SIG-M5 treated with dmso at 0.1 percent for 504 hours (cell line): Measurements from ENCODE around the gene XXYLT1.
"Not testable (repeated sequence)": the region's sequence is repeated elsewhere in the genome, so short reads cannot be mapped to it uniquely, and the experiment has no call there.

Source experiments
- DNase-seq: peaks from one replicate; lab custom pipeline; 2025; ENCODE audit not compliant: unreplicated experiment; lab: John Stamatoyannopoulos, UW

Gene XXYLT1

GRCh38 chr3:195228886-195229285, 42.1 kb downstream of the XXYLT1 start:
- not testable (repeated sequence) for DNase-seq

- no peak for DNase-seq
Measured at GRCh38 chr3:195227871-195228270, 43.1 kb downstream of the XXYLT1 start.

GRCh38 chr3:195226900-195227447, 44.0 kb downstream of the XXYLT1 start:
- DNase-seq, result peak; percentile 13

GRCh38 chr3:195226445-195226844, 44.5 kb downstream of the XXYLT1 start:
- DNase-seq, result no peak

- DNase-seq, result no peak
Measured at GRCh38 chr3:195224980-195225580, 45.9 kb downstream of the XXYLT1 start.

GRCh38 chr3:195224156-195224979, 46.6 kb downstream of the XXYLT1 start:
- no peak for DNase-seq

- DNase-seq, result no peak
Measured at GRCh38 chr3:195221876-195222617, 48.9 kb downstream of the XXYLT1 start.

GRCh38 chr3:195221015-195221853, 49.7 kb downstream of the XXYLT1 start:
- DNase-seq, result peak; percentile 29

GRCh38 chr3:195219351-195220230, 51.4 kb downstream of the XXYLT1 start:
- no peak for DNase-seq

GRCh38 chr3:195218331-195218730, 52.6 kb downstream of the XXYLT1 start:
- DNase-seq, result not testable (repeated sequence)

GRCh38 chr3:195215576-195215975, 55.4 kb downstream of the XXYLT1 start:
- DNase-seq, result not testable (repeated sequence)

- no peak for DNase-seq
Measured at GRCh38 chr3:195214381-195214780, 56.6 kb downstream of the XXYLT1 start.

GRCh38 chr3:195213639-195214315, 57.2 kb downstream of the XXYLT1 start:
- no peak for DNase-seq

- no peak for DNase-seq
Measured at GRCh38 chr3:195212749-195213375, 58.1 kb downstream of the XXYLT1 start.

- no peak for DNase-seq
Measured at GRCh38 chr3:195212033-195212748, 58.8 kb downstream of the XXYLT1 start.

- DNase-seq, result no peak
Measured at GRCh38 chr3:195210266-195210973, 60.5 kb downstream of the XXYLT1 start.

GRCh38 chr3:195209847-195210265, 61.1 kb downstream of the XXYLT1 start:
- DNase-seq, result no peak
